Stimulated activated CD8-positive, alpha-beta memory T cell treated with anti-CD3 and anti-CD28 coated beads, Interleukin-4, amount 100 ng/mL, for 24 hours (primary cell): ENCODE measurements around the gene RCBTB2.
A peak's percentile ranks its signal among the peaks of the same experiment; 100 is the strongest.

Experiments used
- DNase-seq: peaks from one replicate; pipeline ENCODE4 v3.0.0-alpha.2; 2020; ENCODE audit warnings: low read depth

Gene RCBTB2

GRCh38 chr13:48563626-48564025 lies 30.7 kb upstream of the RCBTB2 start:
- DNase-seq, result no peak

- peak; percentile 31 for DNase-seq
Observed at GRCh38 chr13:48562296-48563066, 29.6 kb upstream of the RCBTB2 start.

- DNase-seq, result no peak
Observed at GRCh38 chr13:48561466-48562235, 28.8 kb upstream of the RCBTB2 start.

- no peak for DNase-seq
Observed at GRCh38 chr13:48560657-48561337, 27.9 kb upstream of the RCBTB2 start.

GRCh38 chr13:48559638-48560320 lies 26.9 kb upstream of the RCBTB2 start:
- no peak for DNase-seq

GRCh38 chr13:48556817-48557216 lies 23.9 kb upstream of the RCBTB2 start:
- DNase-seq, result no peak

- no peak for DNase-seq
Observed at GRCh38 chr13:48555441-48555840, 22.6 kb upstream of the RCBTB2 start.

- DNase-seq, result no peak
Observed at GRCh38 chr13:48551329-48551728, 18.4 kb upstream of the RCBTB2 start.

GRCh38 chr13:48549658-48550057 lies 16.8 kb upstream of the RCBTB2 start:
- no peak for DNase-seq

- no peak for DNase-seq
Observed at GRCh38 chr13:48547663-48548092, 14.8 kb upstream of the RCBTB2 start.

- DNase-seq, result no peak
Observed at GRCh38 chr13:48545608-48546007, 12.7 kb upstream of the RCBTB2 start.

GRCh38 chr13:48542581-48543341 lies 9.9 kb upstream of the RCBTB2 start:
- no peak for DNase-seq

GRCh38 chr13:48542138-48542537 lies 9.3 kb upstream of the RCBTB2 start:
- no peak for DNase-seq

GRCh38 chr13:48539550-48539949 lies 6.7 kb upstream of the RCBTB2 start:
- DNase-seq, result no peak

- DNase-seq, result no peak
Observed at GRCh38 chr13:48536621-48537250, 3.9 kb upstream of the RCBTB2 start.

- DNase-seq, result no peak
Observed at GRCh38 chr13:48535766-48536165, 2.9 kb upstream of the RCBTB2 start.

- DNase-seq, result no peak
Observed at GRCh38 chr13:48534911-48535501, 2.1 kb upstream of the RCBTB2 start.

- no peak for DNase-seq
Observed at GRCh38 chr13:48533961-48534600, 1.2 kb upstream of the RCBTB2 start.

- no peak for DNase-seq
Observed at GRCh38 chr13:48532256-48532505, 699 bp downstream of the RCBTB2 start.
